ENCODE results near the gene PCYT1A. TPM values are rescaled to one million over a fixed set of nuclear protein-coding genes. Genes with fewer than 3 reads are reported as not detected.

The PCYT1A gene
- total RNA-seq, 4 donors from 2014 or later, result 59.5 to 80.4 (median 73.1) TPM

DNA sequence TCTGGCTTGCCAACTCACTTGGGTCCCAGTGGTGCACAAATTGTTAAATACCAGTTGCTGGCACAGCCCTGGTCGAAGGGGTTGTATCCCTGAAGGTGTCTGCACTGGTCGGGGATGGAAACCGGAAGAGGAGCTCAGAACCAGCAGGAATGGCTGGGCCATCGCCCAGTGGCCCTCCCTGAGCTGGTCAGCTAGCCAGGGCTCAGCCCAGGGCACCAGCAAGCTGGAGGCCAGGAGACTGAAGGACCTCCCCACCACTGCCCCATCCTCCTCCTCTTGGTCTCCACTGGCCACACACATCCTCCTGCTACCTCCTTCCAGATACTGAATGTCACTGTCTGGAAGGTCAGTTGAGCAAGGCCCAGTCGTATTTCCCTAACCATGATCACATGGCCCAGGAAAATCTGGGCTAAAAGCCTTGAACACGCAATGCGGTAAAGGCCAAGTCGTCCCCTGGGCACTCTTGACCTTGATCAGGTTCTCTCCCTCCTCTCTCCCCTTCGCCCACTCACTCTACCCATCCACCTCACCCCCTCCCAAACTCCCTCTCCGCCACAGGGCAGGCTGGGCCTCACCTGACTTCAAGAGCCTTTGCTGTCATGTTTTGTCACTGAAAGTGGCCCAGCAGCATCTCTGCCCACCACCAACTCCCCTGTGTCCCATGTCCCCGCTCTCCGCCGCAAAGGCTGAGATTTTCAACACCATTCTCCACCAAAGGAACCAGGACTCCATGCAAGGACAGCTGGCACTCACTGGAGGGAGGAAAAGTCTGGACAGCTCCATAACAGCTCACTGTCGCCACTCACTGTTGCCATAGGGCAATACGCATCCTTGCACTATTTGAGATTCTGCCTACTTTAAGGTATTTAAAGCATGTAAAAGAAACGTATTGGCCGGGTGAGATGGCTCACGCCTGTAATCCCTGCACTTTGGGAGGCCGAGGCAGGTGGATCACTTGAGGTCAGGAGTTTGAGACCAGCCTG is 88.5 kb downstream of the PCYT1A start:
- no peak overlapping the region for H3K27ac ChIP-seq
- no peak for TF ChIP-seq POLR2A (IDR thresholded peaks at IDR 0.05)
- TF ChIP-seq, protein P1, sequence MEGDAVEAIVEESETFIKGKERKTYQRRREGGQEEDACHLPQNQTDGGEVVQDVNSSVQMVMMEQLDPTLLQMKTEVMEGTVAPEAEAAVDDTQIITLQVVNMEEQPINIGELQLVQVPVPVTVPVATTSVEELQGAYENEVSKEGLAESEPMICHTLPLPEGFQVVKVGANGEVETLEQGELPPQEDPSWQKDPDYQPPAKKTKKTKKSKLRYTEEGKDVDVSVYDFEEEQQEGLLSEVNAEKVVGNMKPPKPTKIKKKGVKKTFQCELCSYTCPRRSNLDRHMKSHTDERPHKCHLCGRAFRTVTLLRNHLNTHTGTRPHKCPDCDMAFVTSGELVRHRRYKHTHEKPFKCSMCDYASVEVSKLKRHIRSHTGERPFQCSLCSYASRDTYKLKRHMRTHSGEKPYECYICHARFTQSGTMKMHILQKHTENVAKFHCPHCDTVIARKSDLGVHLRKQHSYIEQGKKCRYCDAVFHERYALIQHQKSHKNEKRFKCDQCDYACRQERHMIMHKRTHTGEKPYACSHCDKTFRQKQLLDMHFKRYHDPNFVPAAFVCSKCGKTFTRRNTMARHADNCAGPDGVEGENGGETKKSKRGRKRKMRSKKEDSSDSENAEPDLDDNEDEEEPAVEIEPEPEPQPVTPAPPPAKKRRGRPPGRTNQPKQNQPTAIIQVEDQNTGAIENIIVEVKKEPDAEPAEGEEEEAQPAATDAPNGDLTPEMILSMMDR (IDR thresholded peaks at IDR 0.05), result no peak
- no peak for DNase-seq
- intact Hi-C loops (cut with DNase I), result loop anchor here (5.0 kb wide), 1 partner anchor 127 kb away; no protein-coding TSS in a partner anchor
- no peaks in the 10 kb centered on the region for H3K4me1 ChIP-seq
- no peak overlapping the region for H3K4me3 ChIP-seq (replicated peaks in 1 of 3)
- H3K36me3 ChIP-seq, result no peaks in the 10 kb centered on the region
- no peaks in the 10 kb centered on the region for H3K9me3 ChIP-seq
- H3K27me3 ChIP-seq, result no peaks in the 10 kb centered on the region
- WGBS, 2 donors, result 80 to 86% methylated on average over 15 to 18 of the region's 19 CpGs

DNA sequence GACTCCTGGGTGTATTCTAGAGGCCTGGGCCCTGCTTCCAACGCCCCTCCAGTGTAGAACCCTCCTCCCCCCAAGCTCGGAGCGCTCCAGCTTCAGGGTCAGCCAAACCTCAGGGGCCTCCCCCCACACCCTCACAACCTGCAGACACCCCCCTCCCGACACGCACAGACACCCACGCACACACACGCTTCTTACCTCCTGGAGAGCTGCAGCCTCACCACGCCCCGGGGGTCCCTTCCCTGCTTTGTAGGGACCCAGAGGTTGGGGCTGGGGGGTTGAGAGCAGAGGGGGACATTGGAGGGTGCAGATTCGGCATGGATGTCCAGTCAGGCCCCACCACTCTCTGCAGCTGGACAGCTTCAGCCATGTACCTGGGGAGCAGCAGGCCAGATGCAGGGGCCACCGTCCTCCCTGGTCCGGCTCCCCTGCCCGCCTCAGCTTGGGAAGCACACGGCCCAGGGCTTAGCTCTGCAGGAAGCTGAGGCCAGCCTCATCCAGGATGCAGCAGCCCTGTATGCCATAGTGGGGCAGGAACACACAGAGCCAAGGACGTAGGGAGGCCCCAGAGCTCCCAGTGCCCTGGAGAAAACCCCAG is 89.3 kb downstream of the PCYT1A start:
- Histone ChIP-seq H3K27me3 (no peaks in the 10 kb centered on the region), H3K36me3 (no peaks in the 10 kb centered on the region), H3K9me3 (no peaks in the 10 kb centered on the region), H3K4me1 (no peaks in the 10 kb centered on the region), H3K4me3 (replicated peaks in 1 of 3) (no peak overlapping the region), H3K27ac (no peak overlapping the region)
- no peak for DNase-seq
- 88 to 89% methylated on average over 11 to 13 of the region's 15 CpGs for WGBS, 2 donors
- intact Hi-C loops (cut with DNase I), result loop anchor here (5.0 kb wide), 1 partner anchor 126 kb away; no protein-coding TSS in a partner anchor
- TF ChIP-seq, protein P1 (IDR thresholded peaks at IDR 0.05), result no peak
- no peak for TF ChIP-seq POLR2A (IDR thresholded peaks at IDR 0.05)

DNA sequence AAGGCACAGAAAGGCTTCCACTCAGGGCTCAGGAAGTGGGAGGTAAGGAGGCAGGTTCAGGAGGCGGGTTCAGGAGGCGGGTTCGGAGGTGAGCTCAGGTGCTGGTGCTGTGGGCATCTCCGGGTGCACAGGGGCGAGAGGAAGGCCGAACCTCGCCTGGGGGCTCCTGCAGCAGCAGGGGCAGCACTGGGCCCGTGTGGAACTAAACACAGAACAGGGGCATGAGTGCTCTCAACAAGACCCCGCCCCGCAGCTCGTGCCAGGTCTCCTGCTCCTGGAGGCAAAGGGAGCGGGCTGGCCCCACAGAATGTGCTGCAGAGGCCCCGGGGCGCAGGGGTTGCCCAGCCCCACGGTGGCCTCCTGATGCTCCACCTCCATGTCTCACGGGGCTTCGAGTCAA is 90.0 kb downstream of the PCYT1A start:
- Histone ChIP-seq H3K27me3 (no peaks in the 10 kb centered on the region), H3K4me1 (no peaks in the 10 kb centered on the region), H3K27ac (no peak overlapping the region), H3K9me3 (no peaks in the 10 kb centered on the region), H3K36me3 (no peaks in the 10 kb centered on the region), H3K4me3 (replicated peaks in 1 of 3) (no peak overlapping the region)
- TF ChIP-seq POLR2A (IDR thresholded peaks at IDR 0.05), result no peak
- TF ChIP-seq, protein P1 (IDR thresholded peaks at IDR 0.05), result no peak
- DNase-seq, result no peak
- 85 to 86% methylated on average over 14 of the region's 17 CpGs for WGBS, 2 donors
- intact Hi-C loops (cut with DNase I), result loop anchor here (5.0 kb wide), 1 partner anchor 125 kb away; no protein-coding TSS in a partner anchor

DNA sequence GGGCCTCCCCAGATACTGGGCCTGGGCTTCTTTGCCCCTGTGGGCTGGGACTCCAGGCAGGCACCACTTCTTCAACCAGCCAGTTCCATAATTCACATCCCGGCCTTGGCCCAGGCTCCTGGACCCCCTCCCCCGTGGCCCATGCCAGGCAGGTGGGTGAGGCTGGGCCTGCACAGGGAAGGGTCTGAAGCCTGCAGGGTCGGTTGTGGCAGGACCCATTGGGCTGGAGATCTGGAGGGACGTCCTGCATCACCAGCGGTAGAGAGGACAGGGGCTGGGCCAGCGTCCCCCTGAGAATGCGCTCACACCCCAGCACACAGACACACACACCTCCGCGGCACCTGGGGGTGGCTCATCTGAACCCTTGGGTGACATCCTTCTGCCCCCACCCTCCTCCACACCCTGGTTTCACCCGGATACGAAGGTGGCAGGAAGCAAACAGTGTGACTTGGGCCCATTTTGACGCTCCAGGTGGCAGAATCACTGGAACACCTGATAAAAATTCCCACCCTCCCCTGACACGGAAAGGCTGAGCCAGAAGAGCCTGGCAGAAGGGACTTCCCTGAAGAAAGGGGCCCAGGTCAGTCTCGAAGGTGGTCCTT is 91.8 kb downstream of the PCYT1A start:
- Histone ChIP-seq H3K4me3 (replicated peaks in 1 of 3) (no peak overlapping the region), H3K9me3 (no peaks in the 10 kb centered on the region), H3K27me3 (no peaks in the 10 kb centered on the region), H3K27ac (no peak overlapping the region), H3K36me3 (no peaks in the 10 kb centered on the region), H3K4me1 (no peaks in the 10 kb centered on the region)
- no peak for TF ChIP-seq POLR2A (IDR thresholded peaks at IDR 0.05)
- TF ChIP-seq, protein P1 (IDR thresholded peaks at IDR 0.05), result no peak
- 88 to 92% methylated on average over 11 to 13 of the region's 14 CpGs for WGBS, 2 donors
- no peak for DNase-seq
- intact Hi-C loops (cut with DNase I), result loop anchor here (5.0 kb wide), 1 partner anchor 123 kb away; no protein-coding TSS in a partner anchor
